Stomach (tissue), 4 donors: ENCODE data around the gene F7.

Source experiments
- EP300 ChIP-seq: sonication (generic); formaldehyde crosslinking; IDR thresholded peaks from one replicate; pipeline ENCODE4 v1.6.1; 2017; ENCODE audit warnings: antibody characterized with exemption
- POLR2A ChIP-seq, 4 donors: fragments of 450-650 bp; IDR thresholded peaks; one replicate each; pipeline ENCODE4 v1.6.1; 2016; ENCODE audit warnings: antibody characterized with exemption in 4 of 4, control low read depth in 2 of 4, mild to moderate bottlenecking in 1 of 4, moderate library complexity in 1 of 4
- POLR2AphosphoS5 ChIP-seq, 3 donors: sonication (generic); formaldehyde crosslinking; IDR thresholded peaks; one replicate each; pipeline ENCODE4 v1.6.1; 2016; ENCODE audit warnings: antibody characterized with exemption in 3 of 3
- TF ChIP-seq, protein P1 (sequence below), 7 experiments: fragments of 450-650 bp in 4 of 7; fragments of 200-600 bp in 3 of 7; sonication (generic) in 3 of 7; IDR thresholded peaks; one replicate each; pipeline ENCODE4 v1.5.1; 2016 to 2019; ENCODE audit warnings: antibody characterized with exemption in 7 of 7, control low read depth in 2 of 7, mild to moderate bottlenecking in 1 of 7

DNA sequence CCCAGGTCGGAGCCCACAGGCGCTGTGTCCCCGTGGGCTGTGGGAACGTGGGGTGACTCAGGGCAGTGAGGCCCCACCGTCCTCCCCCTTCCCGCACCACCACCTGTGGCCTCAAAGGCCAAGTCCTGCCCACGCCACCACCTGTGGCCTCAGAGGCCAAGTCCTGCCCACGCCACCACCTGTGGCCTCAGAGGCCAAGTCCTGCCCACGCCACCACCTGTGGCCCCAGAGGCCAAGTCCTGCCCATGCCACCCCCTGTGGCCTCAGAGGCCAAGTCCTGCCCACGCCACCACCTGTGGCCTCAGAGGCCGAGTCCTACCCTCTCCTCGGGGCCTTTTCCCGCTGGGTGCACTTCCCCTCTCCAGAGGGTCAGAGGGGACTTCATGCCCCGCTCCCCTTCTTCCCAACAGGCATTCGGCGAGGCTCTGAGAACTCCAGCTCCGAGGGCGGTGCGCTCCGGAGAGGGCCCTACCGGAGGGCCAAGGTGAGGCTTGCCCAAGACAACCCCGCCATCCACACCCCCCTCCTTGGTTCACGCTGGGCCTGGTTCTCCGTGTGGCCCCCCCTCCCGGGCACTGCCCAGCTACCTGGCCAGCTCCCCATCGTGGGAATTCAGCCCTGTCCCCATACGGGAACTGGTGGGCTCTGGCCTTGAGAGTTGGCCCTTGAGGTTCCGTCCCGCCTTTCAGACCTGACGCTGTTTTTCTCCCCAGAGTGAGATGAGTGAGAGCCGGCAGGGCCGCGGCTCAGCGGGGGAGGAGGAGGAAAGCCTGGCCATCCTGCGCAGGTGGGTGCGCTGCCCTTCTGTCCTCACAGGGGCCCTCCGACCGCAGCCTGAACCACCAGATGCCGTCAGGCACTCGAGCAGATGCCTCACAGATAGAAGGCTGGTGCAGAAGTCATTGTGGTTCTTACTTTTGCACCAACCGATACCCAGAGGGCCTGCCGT lies 27.4 kb upstream of the F7 start:
- TF ChIP-seq, protein P1, sequence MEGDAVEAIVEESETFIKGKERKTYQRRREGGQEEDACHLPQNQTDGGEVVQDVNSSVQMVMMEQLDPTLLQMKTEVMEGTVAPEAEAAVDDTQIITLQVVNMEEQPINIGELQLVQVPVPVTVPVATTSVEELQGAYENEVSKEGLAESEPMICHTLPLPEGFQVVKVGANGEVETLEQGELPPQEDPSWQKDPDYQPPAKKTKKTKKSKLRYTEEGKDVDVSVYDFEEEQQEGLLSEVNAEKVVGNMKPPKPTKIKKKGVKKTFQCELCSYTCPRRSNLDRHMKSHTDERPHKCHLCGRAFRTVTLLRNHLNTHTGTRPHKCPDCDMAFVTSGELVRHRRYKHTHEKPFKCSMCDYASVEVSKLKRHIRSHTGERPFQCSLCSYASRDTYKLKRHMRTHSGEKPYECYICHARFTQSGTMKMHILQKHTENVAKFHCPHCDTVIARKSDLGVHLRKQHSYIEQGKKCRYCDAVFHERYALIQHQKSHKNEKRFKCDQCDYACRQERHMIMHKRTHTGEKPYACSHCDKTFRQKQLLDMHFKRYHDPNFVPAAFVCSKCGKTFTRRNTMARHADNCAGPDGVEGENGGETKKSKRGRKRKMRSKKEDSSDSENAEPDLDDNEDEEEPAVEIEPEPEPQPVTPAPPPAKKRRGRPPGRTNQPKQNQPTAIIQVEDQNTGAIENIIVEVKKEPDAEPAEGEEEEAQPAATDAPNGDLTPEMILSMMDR (IDR thresholded peaks at IDR 0.05), result no peak
- TF ChIP-seq POLR2A (IDR thresholded peaks at IDR 0.05), result no peak
- TF ChIP-seq POLR2AphosphoS5 (IDR thresholded peaks at IDR 0.05), result no peak
- no peak for TF ChIP-seq EP300
